ENCODE results near the gene DNAL1.

DNA sequence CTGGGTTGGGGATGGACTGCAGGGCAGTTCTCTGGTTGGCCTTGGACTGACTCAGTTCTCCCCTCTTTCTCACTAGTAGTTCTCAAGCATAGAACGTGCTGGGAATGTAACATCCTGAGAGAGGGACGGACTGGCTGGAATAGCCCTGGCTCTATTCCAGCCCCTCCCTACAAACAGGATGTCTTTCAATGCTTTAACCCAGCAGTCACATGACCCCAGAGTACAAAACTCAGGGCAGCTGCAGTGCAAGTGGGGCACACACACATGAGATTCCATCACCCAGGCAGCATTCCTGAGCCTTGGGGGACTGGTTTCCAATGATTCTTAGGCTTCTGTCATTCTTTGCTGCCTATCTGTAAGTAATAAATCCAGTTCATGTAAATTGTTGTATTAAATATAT is 34.1 kb upstream of the DNAL1 start:
- TF ChIP-seq, protein P1, sequence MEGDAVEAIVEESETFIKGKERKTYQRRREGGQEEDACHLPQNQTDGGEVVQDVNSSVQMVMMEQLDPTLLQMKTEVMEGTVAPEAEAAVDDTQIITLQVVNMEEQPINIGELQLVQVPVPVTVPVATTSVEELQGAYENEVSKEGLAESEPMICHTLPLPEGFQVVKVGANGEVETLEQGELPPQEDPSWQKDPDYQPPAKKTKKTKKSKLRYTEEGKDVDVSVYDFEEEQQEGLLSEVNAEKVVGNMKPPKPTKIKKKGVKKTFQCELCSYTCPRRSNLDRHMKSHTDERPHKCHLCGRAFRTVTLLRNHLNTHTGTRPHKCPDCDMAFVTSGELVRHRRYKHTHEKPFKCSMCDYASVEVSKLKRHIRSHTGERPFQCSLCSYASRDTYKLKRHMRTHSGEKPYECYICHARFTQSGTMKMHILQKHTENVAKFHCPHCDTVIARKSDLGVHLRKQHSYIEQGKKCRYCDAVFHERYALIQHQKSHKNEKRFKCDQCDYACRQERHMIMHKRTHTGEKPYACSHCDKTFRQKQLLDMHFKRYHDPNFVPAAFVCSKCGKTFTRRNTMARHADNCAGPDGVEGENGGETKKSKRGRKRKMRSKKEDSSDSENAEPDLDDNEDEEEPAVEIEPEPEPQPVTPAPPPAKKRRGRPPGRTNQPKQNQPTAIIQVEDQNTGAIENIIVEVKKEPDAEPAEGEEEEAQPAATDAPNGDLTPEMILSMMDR (IDR thresholded peaks at IDR 0.05), result no peak
- TF ChIP-seq POLR2A (IDR thresholded peaks at IDR 0.05), result no peak
